ENCODE measurements around the gene C1QTNF8. TPM values are rescaled to one million over a fixed set of nuclear protein-coding genes. Genes with fewer than 3 reads are reported as not detected.
A peak's percentile ranks its signal among the peaks of the same experiment; 100 is the strongest.

Gene C1QTNF8
- total RNA-seq, 1 experiment from 2014 or later, result not detected

GRCh38 chr16:1048442-1049112 is 47.5 kb downstream of the C1QTNF8 start:
- H3K9me3 Mint-ChIP-seq, result no peaks in the 10 kb centered on the region

More at GRCh38 chr16:1048442-1049112, 47.5 kb downstream of the C1QTNF8 start:
- H2BK20ac ChIP-seq (ENCODE audit: low read depth, low read length, poor library complexity, severe bottlenecking), result no peak overlapping the region
- no peak overlapping the region for H4K8ac ChIP-seq (replicated peaks; ENCODE audit: insufficient read length, low read depth, low read length)
- peak overlapping the region; percentile 45; the same call in 1 of the 2 replicates for H3K14ac ChIP-seq (ENCODE audit: insufficient read depth, low read length)
- no peaks in the 10 kb centered on the region for H3K4me1 ChIP-seq (ENCODE audit: insufficient read depth, low read length)
- no peak overlapping the region for H2BK120ac ChIP-seq (ENCODE audit: low read depth, low read length, poor library complexity, severe bottlenecking)
- no peak overlapping the region for H2AK5ac ChIP-seq (ENCODE audit: insufficient read length, low read length)
- no peak overlapping the region for H3T11ph ChIP-seq (ENCODE audit: low read length)
- peaks cover 2% of the 10 kb centered on the region; the same call in 1 of the 2 replicates for H3K27me3 Mint-ChIP-seq (ENCODE audit: low read depth)
- H3K56ac ChIP-seq (ENCODE audit: insufficient read length, low read depth, low read length), result no peak overlapping the region
- H3K4me1 Mint-ChIP-seq, result 0 out of 4 replicates have a peak, but pooled peaks cover 0 to 2% of the 10 kb centered on the region in 2 experiments
- no peaks in the 10 kb centered on the region for H3K79me1 ChIP-seq (ENCODE audit: insufficient read depth, low read depth, low read length, poor library complexity, severe bottlenecking)
- DNase-seq, result peak; percentile 85
- no peak overlapping the region for H2AFZ ChIP-seq (ENCODE audit: low read length)
- H3K27ac Mint-ChIP-seq, result no peak overlapping the region
- H4K5ac ChIP-seq (ENCODE audit: insufficient read length, low read depth, low read length), result no peak overlapping the region
- no peaks in the 10 kb centered on the region for H3K79me2 ChIP-seq (ENCODE audit: insufficient read depth, low read length)
- H3K4me2 ChIP-seq (ENCODE audit: insufficient read depth, insufficient read length, low read length), result no peak overlapping the region
- no peaks in the 10 kb centered on the region for H4K20me1 ChIP-seq (ENCODE audit: control insufficient read depth, insufficient read depth, insufficient read length)
- no peak overlapping the region for H3K4ac ChIP-seq (ENCODE audit: low read depth, low read length)
- H3K9me3 ChIP-seq (ENCODE audit: control insufficient read depth, low read depth, low read length), result no peaks in the 10 kb centered on the region
- peaks cover 4% of the 10 kb centered on the region for H3K23me2 ChIP-seq (ENCODE audit: insufficient read length, low read depth, low read length, poor library complexity, severe bottlenecking)
- H3K27ac ChIP-seq (ENCODE audit: insufficient read length, low read depth, low read length), result no peak overlapping the region
- no peaks in the 10 kb centered on the region for H3K27me3 ChIP-seq (ENCODE audit: insufficient read depth, low read length)
- H2BK5ac ChIP-seq (ENCODE audit: insufficient read length, low read length), result no peak overlapping the region
- H3K23ac ChIP-seq (ENCODE audit: insufficient read length, low read depth, low read length), result no peak overlapping the region
- WGBS (ENCODE audit: extremely low coverage, insufficient read length, low lambda C conversion rate), result no CpG with 5 or more reads among the region's 37 CpGs
- no peaks in the 10 kb centered on the region for H3K36me3 Mint-ChIP-seq (ENCODE audit: insufficient read depth in 1 of 3, low read depth in 3 of 3)
- H3K9ac ChIP-seq (ENCODE audit: extremely low read depth, insufficient read length, low read length), result no peak overlapping the region
- no peak overlapping the region for H4K91ac ChIP-seq (ENCODE audit: insufficient read length, low read depth, low read length)
- H3K4me3 Mint-ChIP-seq, result no peak overlapping the region
- no peak overlapping the region for H2BK15ac ChIP-seq (ENCODE audit: low read depth, low read length)
- no peak overlapping the region for H3K18ac ChIP-seq (ENCODE audit: insufficient read length, low read depth, low read length)
- no peak for TF ChIP-seq CTCF (conservative IDR thresholded peaks at IDR 0.05)
- H2BK12ac ChIP-seq (ENCODE audit: insufficient read length, low read depth, low read length), result no peak overlapping the region
